ENCODE results near the gene NPLOC4. TPM values are rescaled to one million over a fixed set of nuclear protein-coding genes. Genes with fewer than 3 reads are reported as not detected.

Gene NPLOC4
- total and polyA plus RNA-seq, 9 of the 15 experiments (the other 6 are each of a cell fraction or from before 2014, with no cell fraction given), result 1.5 to 116 (median 64.5) TPM

- no peak for TF ChIP-seq ZFPM2 (CRISPR knock-in tag; IDR thresholded peaks at IDR 0.05)
- no peak for TF ChIP-seq GABPB1 (CRISPR knock-in tag; IDR thresholded peaks at IDR 0.05)
- TF ChIP-seq TSC22D4 (tag; IDR thresholded peaks at IDR 0.05), result no peak
- TF ChIP-seq NR1H2 (CRISPR knock-in tag; IDR thresholded peaks at IDR 0.05), result no peak
- TF ChIP-seq GTF2B (IDR thresholded peaks at IDR 0.05; ENCODE audit: extremely low read depth, insufficient read length), result no peak
- no peak for TF ChIP-seq ZNF407 (IDR thresholded peaks at IDR 0.05; ENCODE audit: low read depth)
- no peak for TF ChIP-seq SAFB (IDR thresholded peaks at IDR 0.05; ENCODE audit: borderline replicate concordance, low read depth, low read length)
Observed at GRCh38 chr17:81575836-81576235, 61.1 kb downstream of the NPLOC4 start (continued).

Data from K562 (cell line).